ENCODE results near the gene NFIC.

Gene NFIC

DNA sequence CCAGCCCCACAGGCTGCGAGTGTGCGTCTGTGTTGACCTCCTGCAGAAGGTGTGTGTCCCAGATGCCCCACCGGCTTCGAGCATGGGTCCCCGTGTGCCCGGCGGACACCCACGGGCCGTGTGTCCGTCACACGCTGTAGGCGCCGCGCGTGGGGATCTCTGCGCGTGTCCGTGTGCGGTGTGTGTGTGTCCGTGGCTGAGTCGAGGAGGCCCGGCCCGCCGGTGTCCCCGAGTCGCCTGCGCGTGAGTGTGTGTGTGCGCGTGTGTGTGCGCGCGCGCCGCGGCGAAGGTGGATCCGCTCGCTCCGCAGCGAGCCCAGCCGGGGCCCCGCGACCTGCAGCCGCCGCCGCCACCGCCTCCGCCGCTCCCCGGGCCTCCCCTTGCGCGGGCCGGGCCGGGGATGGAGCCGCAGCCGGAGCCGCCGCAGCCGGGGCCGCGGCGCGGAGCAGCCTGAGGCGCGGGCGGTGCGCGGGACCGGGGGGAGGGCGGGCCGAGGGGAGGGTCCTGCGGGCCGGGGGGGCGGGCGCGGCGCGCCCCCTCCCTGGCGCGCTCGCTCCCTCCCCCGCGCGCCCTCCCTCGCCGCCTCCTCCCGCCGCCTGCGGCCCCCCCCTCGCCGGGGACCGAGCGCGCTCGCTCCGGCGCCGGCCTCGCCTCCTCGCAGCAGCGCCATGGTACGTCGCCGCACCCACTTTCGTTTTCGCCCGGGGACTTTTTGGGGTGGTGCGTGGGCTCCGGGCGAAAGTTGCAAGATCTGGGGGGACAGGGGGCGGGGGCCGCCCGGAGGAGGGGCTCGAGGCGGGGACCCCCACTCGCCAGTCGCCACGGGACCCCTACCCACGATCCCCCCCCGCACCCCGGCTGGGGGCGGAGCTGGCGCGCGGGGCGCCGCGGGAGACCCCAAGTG is 7.1 kb upstream of the NFIC start:
- no peak for DNase-seq (ENCODE audit: low read depth in 3 of 3)

DNA sequence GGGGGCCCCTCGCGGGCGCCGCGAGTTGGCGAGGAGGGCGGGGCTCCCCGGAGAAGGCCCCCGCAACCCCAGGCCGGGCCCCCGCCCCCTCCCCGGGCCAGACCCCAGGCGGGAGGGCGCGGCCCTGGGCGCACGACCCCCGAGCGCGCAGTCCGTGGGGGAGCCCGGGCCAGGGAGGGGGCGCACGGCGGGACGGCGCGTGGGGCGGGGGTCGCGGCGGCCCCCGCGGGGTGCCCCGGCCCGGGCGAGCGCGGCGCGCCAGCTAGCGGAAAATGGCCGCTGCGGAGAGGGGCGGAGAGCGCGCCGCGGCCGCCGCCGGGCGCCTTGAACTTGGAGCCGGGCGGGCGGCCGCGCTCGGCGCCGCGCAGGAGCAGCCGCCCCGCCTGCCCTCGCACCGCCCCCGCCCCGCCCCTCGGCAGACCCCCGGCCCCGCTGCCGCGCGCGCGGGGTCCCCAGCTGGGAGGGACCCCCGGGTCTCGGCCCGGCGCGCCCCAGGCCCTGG is 6.4 kb upstream of the NFIC start:
- no peak for DNase-seq (ENCODE audit: low read depth in 3 of 3)

GRCh38 chr19:3360421-3361383 is 5.7 kb upstream of the NFIC start:
- peak; percentile 43 to 65 (median 51) for DNase-seq (ENCODE audit: low read depth in 3 of 3)

DNA sequence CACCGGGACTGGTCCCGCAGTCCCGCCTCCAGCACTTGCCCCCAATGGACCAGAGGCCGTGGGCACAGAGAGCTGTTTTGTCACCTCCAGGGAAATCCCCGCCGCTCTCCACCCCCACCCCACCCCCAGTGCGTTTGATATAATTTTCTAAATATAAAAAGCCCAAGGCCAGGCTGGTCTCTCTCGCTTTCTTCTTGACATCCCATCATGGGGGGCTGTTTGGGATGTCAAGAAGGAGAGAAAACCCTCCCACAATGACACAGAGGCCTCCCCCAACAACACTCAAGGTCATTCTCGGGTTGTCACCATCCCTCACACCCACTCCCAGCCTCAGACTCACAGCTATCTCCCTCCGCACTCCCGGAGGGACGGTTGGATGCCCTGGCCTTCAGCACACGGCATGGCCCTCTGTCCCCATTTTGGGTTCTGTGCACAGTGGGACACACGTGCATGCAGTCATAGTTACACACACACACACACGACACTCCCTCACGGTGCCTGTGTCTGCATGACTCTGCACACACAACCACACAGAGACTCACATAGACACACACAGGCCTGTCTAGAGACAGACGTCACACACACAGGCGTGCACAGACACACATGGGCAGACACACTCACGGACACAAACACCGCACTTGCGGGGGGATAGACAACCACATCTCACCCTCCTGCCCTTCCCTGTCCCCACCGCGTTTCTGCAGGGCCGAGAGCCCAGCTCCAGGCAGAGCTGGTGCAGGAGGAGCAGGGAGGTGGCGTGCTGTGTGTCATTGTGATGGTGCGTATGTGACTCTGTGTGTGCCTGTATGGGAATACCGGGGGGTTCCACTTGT is 4.8 kb upstream of the NFIC start:
- no peak for DNase-seq (ENCODE audit: low read depth in 3 of 3)

DNA sequence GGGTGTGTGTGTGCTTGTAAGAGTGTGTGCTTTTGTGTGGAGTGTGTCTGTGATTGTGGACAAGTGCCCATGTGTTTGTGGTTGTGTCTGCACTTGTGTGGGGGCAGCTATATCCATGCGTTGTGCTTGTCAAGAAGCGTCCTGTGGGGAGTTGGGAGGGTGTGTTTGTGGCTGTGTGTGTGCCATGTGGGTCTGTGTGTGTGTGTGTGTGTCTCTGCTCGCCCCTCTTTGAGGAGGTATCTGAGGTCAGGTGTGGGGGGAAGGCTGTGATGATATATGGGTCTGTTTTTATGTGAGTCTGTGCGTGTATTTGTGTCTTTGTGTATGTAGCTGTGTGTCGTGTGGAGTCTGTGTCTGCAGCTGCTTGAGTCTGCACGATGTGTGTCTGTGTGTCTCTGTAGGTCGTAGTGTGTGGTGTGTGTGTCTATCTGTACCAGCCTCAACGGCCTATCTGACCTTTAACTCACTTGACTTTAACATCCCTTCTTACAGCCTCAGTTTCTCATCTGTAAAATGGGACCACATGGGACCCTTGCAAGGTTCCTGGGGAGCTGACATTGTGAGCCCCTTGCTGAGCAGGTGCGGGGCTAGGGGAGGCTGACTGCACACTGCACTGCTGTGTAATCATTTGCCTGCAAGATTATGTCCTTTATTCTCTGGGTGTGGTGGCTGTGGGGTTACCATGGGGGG is 4.0 kb upstream of the NFIC start:
- DNase-seq (ENCODE audit: low read depth in 3 of 3): no peak

GRCh38 chr19:3363841-3364500 is 2.4 kb upstream of the NFIC start:
- no peak for DNase-seq (ENCODE audit: low read depth in 3 of 3)

GRCh38 chr19:3364501-3364858 is 1.9 kb upstream of the NFIC start:
- DNase-seq (ENCODE audit: low read depth in 3 of 3): no peak

- no peak for DNase-seq (ENCODE audit: low read depth in 3 of 3)
These were observed 1.1 kb upstream of the NFIC start for GRCh38 chr19:3365093-3365835.

DNA sequence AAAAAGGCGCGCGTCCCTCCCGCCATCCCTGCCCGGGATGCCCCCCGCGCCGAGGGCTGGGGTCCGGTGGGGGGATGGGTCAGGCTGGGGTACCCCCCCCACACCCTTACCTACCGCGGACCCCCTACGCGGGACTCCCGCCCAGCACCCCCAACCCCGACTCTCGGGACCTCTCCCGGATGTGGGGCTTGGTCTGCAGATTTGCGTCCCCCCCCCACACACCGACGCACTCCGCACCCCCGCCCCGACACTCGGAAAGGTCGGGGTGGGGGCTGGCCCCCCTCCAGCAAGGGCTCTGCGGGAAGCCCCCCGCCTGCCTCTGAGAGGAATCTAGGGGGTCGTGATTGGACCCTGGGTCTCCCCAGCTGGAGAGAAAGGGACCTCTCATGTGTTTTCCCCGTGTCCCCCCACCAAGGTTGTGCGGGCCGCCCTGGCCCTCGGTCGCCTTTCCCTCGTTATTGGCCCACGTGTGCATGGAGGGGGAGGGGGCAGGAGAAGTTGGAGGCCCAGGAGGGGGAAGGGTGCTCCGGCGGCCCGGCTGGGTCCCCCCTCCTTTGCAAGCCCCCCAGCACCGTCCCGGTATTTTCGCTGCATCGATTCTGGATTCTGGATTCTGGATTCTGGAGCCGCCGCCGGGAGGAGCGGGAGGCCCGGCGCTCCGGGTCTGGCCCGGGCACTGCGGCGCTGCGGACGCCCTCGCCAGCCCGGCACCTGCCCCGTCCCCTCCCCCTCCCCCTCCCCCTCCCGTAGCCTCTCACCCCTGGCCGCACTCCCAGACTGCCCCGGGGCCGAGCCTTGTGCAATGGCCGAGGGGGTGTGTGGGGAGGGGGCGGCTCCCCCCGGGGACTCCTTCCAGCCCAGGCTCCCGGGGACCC is 607 bp downstream of the NFIC start:
- DNase-seq (ENCODE audit: low read depth in 3 of 3): no peak

DNA sequence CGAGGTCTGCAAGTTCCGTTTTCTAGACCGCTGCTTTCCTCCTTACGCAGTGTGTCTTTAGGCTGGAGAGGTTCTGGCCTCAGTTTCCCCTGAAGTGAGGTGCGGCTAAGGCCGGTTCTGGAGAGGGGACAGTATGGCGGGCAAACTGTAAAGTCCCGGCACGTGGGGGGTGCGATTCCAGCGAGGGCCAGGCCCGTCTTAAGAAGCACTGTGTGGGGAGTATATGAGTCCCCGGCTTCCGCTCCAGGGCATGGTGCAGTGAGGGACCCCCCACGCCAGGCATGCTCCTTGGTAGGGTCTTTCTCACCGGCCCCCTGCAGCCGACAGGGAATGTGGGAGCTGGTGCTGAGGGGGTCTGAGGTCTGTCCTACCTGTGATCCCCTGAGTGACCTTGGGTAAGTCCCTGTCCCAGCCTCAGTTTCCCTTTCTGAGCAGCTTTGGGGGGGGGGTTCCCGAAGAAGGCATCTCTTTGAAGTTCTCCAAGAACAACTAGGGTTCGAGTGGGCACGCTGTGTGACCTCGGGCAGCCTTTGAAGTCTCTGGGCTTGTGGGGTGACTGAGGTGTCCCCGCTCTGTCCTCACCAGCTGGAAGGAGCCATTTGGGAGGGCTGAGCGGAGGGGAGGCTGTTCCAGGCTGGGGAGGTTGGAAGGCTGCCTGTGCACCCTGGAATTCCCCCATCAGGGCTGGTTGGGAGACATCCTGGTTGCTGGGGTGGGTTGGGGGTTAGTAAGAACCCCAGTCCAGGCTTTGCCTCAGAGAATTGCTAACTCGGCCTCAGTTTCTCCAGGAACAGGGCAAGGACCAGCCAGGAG is 1.5 kb downstream of the NFIC start:
- no peak for DNase-seq (ENCODE audit: low read depth in 3 of 3)

GRCh38 chr19:3368441-3368795 is 2.0 kb downstream of the NFIC start:
- no peak for DNase-seq (ENCODE audit: low read depth in 3 of 3)

GRCh38 chr19:3368848-3369336 is 2.5 kb downstream of the NFIC start:
- no peak for DNase-seq (ENCODE audit: low read depth in 3 of 3)

DNA sequence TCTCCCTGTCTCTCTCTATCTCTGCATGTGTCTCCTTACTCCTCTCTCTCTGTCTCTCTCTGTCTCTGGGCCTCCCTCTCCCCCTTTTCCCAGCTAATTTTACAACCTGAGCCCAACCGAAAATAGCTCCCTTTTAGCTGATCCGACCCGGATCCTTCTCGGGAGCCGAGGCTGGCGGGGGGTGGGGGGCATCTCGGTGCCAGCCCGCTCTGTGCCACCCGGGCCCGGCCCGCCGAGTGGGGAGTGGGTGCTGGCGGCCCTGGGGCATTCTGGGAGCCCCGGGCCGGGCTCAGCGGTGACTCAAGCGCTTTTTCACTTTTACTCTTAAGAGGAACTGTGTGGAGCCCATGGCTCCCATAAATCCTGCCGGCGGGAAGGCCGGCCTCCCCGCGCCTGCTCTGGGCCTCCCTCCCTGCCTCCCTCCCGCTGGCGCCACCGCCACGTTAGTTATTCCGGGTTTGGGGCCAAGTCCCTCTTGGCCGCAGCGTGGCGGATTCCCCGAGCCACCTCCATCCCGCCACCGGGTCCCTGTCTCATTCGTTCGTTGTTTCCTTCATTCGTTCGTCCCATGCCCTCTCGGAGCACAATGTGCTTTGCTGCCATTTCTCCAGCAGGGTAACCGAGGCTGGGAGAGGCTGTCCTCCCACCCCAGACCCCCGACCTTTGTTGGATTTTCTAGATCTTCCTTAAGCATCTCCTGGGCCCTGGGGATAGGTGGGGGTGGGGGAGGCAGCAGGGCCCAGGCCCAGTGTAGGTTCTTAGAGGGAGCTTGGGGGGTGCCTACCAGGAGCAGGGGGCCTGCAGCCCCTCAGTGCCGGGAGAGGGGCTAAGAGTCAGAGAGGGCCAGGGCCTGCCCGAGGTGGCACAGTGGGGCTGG is 3.2 kb downstream of the NFIC start:
- no peak for DNase-seq (ENCODE audit: low read depth in 3 of 3)

DNA sequence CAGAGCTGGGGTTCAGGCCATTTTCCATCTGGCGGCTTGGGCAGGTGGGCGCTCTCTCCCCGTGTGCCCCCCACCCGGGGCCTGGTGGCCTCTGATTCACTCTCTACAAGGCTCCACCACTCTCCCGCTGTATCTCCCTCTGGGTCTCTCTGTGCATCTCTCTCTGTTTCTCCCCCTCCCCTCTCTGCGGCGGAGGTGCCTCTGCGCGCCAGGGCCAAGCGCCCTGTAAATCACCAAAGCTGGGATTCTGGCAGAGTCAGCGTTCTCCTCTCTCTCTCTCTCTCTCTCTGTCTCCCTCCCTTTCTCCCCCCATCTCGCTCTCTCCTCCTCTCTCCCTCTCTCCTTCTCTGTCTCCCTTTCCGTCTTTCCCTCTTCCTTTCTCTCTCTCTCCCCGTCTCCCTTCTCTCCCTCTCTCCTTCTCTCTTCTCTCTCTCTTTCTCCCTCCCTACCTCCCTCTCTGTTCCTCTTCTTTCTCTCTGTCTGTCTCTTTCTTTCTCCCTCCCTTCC is 3.9 kb downstream of the NFIC start:
- DNase-seq (ENCODE audit: low read depth in 3 of 3): no peak

DNA sequence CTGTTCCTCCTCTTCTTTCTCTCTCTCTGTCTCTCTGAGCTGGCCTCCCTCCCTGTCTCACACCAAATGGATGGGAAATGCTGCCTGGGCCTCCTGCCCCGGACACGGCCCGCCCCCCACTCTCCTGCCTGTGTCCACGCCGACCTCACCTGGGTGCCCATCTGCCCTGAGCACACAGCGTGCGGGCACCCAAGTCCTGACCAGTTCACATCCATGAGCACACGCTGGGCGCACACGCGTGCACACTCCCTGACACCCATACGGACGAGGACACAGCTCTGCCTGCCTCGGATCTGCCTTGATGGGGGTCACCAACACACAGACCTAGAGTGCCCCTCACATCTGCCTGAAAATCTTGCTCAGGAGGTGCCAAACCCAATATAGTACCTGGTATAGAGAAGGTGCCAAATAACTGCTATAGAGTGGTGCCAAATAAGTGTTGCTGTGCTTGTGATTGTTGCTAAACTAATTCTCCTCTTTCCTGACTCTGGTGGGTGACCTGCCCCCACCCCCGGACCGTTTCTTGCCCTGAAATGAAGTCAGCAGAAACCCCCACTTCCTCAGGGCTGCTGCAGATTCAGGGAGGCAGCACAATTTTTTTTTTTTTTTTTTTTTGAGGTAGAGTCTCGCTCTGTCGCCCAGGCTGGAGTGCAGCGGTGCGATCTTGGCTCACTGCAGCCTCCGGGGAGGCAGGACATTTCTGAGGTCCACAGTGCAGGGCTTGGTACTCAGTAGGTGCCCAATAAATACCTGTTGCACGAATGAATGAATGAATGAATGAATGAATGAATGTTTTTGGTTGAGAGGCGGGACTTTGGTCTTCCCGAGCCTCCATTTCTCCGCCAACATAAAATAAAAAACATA is 4.6 kb downstream of the NFIC start:
- DNase-seq (ENCODE audit: low read depth in 3 of 3): no peak

DNA sequence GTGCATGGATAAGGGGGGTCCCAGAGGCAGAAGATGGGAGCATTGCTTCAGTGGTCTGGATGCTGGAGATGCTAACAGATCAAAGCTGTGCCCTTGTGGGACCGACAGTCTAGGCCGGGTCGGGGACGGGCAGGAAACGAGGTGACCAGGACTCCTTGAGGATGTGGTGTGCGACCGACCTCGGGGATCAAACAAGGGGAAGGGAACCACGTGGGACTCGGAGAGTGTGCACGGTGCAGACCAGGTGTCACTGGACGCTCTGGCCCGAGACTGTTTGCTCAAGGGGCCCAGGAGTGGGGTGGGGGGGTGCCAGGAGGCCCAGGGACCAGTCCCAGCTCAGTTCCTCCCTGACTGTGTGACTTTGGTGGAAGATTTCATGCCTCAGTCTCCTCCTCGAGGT is 6.0 kb downstream of the NFIC start:
- no peak for DNase-seq (ENCODE audit: low read depth in 3 of 3)

All from stimulated activated CD4-positive, alpha-beta T cell treated with anti-CD3 and anti-CD28 coated beads, TNF-alpha, amount 100 ng/mL, for 48 hours (primary cell).